Heart left ventricle (tissue), 13 donors: Measurements from ENCODE around the gene HERC2.

Experiments
- POLR2A ChIP-seq, 2 donors: fragments of 450-650 bp; IDR thresholded peaks; one replicate each; pipeline ENCODE4 v1.6.1; 2017; ENCODE audit warnings: antibody characterized with exemption in 2 of 2, mild to moderate bottlenecking in 2 of 2, moderate library complexity in 2 of 2
- TF ChIP-seq, protein P1 (sequence below), 12 donors: fragments of 200-600 bp; sonication (generic) in 4 of 12; IDR thresholded peaks; one replicate each; pipeline versions ENCODE4 v1.5.0 to v1.8.0; 2018 to 2022; ENCODE audit warnings: antibody characterized with exemption in 12 of 12, mild to moderate bottlenecking in 5 of 12
- donor health status: ischemic (EF 13 %, LVEDD 7.1; RV severe dilation, severe dysfunction).
- donor health status: DM: no; HTN: yes; CAD: no.
- donor health status: DM: no; HTN: no; CAD: no.
- donor health status: ischemic (EF 25% LVEDD 6.9; RV normal size, moderate dysfunction).
- donor health status: ischemic (EF 25% LVEDD 5.7; RV mildly dilated, moderate dysfunction).
- donor health status: ischemic (EF 35%, LVEDD 5.7; RV mildly dilated, moderate dysfunction).
- donor health status: nonischemic (EF 11% LVEDD 7.7; RV severe dilation, severe dysfunction).
- donor health status: DM: yes; HTN: yes; CAD: no.
- donor health status: PGD.
- donor health status: ischemic (EF 29% LVEDD 5.4; RV normal size, mild dysfunction).
- donor health status: nonischemic (EF 23%, LVEDD 6.1; RV moderate dilation, normal function).

DNA sequence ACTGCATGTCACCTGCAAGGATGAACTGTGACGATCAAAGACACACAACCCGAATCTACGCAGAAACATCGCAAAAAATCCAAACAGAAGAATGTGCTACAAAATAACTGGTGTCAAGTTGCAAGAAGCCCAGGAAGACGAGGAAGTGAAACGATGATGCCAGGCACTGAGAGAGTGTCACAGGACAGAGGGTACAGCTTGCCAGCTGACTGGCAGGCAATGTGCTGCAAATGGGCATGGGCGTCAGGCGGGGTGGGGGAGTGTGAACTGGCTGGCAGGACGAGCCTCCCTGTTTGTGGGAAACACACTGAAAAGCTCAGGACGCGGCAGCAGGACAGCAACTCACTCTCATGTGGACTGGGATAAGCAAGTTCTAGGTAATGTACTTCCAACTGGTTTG is 193.9 kb downstream of the HERC2 start:
- no peak for TF ChIP-seq POLR2A (IDR thresholded peaks at IDR 0.05)
- TF ChIP-seq, protein P1, sequence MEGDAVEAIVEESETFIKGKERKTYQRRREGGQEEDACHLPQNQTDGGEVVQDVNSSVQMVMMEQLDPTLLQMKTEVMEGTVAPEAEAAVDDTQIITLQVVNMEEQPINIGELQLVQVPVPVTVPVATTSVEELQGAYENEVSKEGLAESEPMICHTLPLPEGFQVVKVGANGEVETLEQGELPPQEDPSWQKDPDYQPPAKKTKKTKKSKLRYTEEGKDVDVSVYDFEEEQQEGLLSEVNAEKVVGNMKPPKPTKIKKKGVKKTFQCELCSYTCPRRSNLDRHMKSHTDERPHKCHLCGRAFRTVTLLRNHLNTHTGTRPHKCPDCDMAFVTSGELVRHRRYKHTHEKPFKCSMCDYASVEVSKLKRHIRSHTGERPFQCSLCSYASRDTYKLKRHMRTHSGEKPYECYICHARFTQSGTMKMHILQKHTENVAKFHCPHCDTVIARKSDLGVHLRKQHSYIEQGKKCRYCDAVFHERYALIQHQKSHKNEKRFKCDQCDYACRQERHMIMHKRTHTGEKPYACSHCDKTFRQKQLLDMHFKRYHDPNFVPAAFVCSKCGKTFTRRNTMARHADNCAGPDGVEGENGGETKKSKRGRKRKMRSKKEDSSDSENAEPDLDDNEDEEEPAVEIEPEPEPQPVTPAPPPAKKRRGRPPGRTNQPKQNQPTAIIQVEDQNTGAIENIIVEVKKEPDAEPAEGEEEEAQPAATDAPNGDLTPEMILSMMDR (IDR thresholded peaks at IDR 0.05), result no peak
